Activated CD4-positive, CD25-positive, alpha-beta regulatory T cell (primary cell): Measurements from ENCODE around the gene BPIFA2.

Experiments
- DNase-seq, 4 experiments: peaks; one replicate each; lab custom pipeline; 2025; lab: John Stamatoyannopoulos, UW

BPIFA2 gene

GRCh38 chr20:33199026-33199425 is 31.1 kb downstream of the BPIFA2 start:
- DNase-seq, result no peak

GRCh38 chr20:33202451-33202850 is 34.5 kb downstream of the BPIFA2 start:
- DNase-seq, result no peak

- no peak for DNase-seq
Observed at GRCh38 chr20:33203444-33203843, 35.5 kb downstream of the BPIFA2 start.

GRCh38 chr20:33209789-33210188 is 41.8 kb downstream of the BPIFA2 start:
- peak in 1 of 4 experiments; percentile 30 for DNase-seq

- no peak for DNase-seq
Observed at GRCh38 chr20:33210371-33210770, 42.4 kb downstream of the BPIFA2 start.

- DNase-seq, result no peak
Observed at GRCh38 chr20:33211817-33212424, 44.0 kb downstream of the BPIFA2 start.

- DNase-seq, result no peak
Observed at GRCh38 chr20:33217052-33217451, 49.1 kb downstream of the BPIFA2 start, which contains the start of gene BPIFA3. Gene BPIFA3 (plus strand): TSS chr20:33217352. CDS start chr20:33217537, 185 bp downstream.

GRCh38 chr20:33224399-33224798 is 56.4 kb downstream of the BPIFA2 start:
- DNase-seq, result no peak

GRCh38 chr20:33229843-33230242 is 61.9 kb downstream of the BPIFA2 start:
- DNase-seq, result no peak
